ENCODE measurements around the gene CORO1C. TPM values are rescaled to one million over a fixed set of nuclear protein-coding genes. Genes with fewer than 3 reads are reported as not detected.

CORO1C gene
- total RNA-seq, 1 donor from 2014 or later, result 285 TPM

DNA sequence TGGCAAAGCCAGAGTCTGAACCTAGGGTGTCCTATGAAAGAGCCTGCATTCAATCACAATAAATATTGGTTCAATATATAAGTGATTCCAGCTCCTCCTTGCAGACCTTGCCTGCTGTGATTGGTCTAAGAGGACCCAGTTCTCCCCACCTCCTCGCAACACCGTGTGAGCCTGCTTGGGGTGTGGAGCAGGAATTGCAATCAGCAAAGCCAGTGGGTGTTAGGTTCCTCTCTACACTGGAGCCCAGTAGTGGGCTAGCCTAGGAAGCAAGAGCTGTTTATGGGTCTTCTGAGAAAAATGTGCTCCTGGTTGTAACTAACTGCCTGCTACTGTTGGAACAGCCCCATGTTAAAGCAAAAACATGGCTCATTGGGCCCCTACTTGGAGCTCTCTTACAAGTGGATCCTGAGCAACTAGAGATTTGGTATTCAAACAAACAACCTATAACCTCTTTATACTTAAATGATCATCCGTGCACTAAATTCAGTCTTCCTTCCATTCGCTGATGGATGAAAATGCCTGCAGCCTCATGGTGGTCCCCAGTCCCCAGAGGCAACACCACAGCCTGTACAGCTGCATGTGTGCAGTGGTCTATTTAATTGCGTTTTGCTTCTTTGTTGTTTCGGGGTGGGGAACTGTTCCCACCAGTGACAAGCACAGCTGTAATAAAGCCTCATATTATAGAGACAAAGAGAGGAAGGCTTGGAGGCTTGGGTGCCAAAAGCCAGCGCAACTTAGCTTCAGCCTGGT lies 93.9 kb downstream of the CORO1C start:
- H3K9me3 Mint-ChIP-seq (ENCODE audit: unreplicated experiment), result peaks cover 17% of the 10 kb centered on the region
- H3K27ac Mint-ChIP-seq (ENCODE audit: unreplicated experiment), result no peak overlapping the region
- H3K36me3 Mint-ChIP-seq (ENCODE audit: unreplicated experiment), result peaks cover 4% of the 10 kb centered on the region
- TF ChIP-seq, protein P1, sequence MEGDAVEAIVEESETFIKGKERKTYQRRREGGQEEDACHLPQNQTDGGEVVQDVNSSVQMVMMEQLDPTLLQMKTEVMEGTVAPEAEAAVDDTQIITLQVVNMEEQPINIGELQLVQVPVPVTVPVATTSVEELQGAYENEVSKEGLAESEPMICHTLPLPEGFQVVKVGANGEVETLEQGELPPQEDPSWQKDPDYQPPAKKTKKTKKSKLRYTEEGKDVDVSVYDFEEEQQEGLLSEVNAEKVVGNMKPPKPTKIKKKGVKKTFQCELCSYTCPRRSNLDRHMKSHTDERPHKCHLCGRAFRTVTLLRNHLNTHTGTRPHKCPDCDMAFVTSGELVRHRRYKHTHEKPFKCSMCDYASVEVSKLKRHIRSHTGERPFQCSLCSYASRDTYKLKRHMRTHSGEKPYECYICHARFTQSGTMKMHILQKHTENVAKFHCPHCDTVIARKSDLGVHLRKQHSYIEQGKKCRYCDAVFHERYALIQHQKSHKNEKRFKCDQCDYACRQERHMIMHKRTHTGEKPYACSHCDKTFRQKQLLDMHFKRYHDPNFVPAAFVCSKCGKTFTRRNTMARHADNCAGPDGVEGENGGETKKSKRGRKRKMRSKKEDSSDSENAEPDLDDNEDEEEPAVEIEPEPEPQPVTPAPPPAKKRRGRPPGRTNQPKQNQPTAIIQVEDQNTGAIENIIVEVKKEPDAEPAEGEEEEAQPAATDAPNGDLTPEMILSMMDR (IDR thresholded peaks at IDR 0.05; ENCODE audit: partially characterized antibody, unreplicated experiment), result no peak
- DNase-seq, result no peak
- peaks cover 14% of the 10 kb centered on the region for H3K27me3 Mint-ChIP-seq (ENCODE audit: unreplicated experiment)
- peaks cover 44% of the 10 kb centered on the region for H3K4me1 Mint-ChIP-seq (ENCODE audit: low read depth, unreplicated experiment)
- peak overlapping the region; percentile 46 for H3K4me3 Mint-ChIP-seq (ENCODE audit: unreplicated experiment)

DNA sequence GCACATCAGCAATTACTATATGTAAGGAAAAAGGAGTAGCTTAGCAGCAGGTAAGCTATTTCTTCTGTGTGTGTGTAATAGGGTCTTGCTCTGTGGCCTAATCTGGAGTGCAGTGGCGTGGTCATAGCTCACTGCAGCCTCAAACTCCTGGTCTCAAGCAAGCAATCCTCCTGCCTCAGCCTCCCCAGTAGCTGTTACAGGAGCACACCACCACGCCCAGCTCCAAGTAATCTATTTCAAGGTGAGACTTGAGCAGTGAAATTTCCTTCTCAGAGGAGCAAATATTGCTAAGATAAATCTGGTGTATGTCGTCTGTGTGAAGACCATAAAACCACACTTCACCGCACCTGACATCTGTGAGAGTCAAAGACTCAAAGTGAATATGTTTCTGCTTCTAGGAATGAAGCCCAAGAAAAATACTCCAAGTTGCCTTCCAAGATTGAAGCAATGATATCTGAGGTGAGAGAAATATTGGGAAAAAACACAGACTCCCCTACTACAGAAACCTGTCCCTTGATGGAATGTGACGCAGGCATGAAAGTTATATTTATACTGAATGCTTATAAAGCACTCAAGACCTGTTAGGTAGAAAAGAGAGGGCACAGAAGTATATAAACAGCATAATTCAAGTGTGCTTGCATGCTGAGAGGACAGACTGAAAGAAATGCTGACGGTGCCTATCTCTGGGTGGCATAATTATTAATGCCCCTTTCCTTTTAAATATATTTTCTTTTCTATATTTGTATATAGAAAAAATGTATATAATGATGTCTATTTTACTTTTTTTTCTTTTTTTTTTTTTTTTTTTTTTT lies 95.1 kb downstream of the CORO1C start:
- TF ChIP-seq, protein P1 (IDR thresholded peaks at IDR 0.05; ENCODE audit: partially characterized antibody, unreplicated experiment), result no peak
- H3K9me3 Mint-ChIP-seq (ENCODE audit: unreplicated experiment), result peaks cover 13% of the 10 kb centered on the region
- no peak overlapping the region for H3K27ac Mint-ChIP-seq (ENCODE audit: unreplicated experiment)
- H3K27me3 Mint-ChIP-seq (ENCODE audit: unreplicated experiment), result peaks cover 8% of the 10 kb centered on the region
- H3K4me3 Mint-ChIP-seq (ENCODE audit: unreplicated experiment), result no peak overlapping the region
- peaks cover 4% of the 10 kb centered on the region for H3K36me3 Mint-ChIP-seq (ENCODE audit: unreplicated experiment)
- peaks cover 33% of the 10 kb centered on the region for H3K4me1 Mint-ChIP-seq (ENCODE audit: low read depth, unreplicated experiment)
- no peak for DNase-seq

- no peak overlapping the region for H3K27ac Mint-ChIP-seq (ENCODE audit: unreplicated experiment)
- no peak for DNase-seq
- H3K4me1 Mint-ChIP-seq (ENCODE audit: low read depth, unreplicated experiment), result peaks cover 27% of the 10 kb centered on the region
- H3K27me3 Mint-ChIP-seq (ENCODE audit: unreplicated experiment), result peaks cover 7% of the 10 kb centered on the region
- TF ChIP-seq, protein P1 (IDR thresholded peaks at IDR 0.05; ENCODE audit: partially characterized antibody, unreplicated experiment), result no peak
- peaks cover 4% of the 10 kb centered on the region for H3K36me3 Mint-ChIP-seq (ENCODE audit: unreplicated experiment)
- H3K4me3 Mint-ChIP-seq (ENCODE audit: unreplicated experiment), result no peak overlapping the region
- peaks cover 12% of the 10 kb centered on the region for H3K9me3 Mint-ChIP-seq (ENCODE audit: unreplicated experiment)
Observed at GRCh38 chr12:108635201-108635996, 95.9 kb downstream of the CORO1C start.

DNA sequence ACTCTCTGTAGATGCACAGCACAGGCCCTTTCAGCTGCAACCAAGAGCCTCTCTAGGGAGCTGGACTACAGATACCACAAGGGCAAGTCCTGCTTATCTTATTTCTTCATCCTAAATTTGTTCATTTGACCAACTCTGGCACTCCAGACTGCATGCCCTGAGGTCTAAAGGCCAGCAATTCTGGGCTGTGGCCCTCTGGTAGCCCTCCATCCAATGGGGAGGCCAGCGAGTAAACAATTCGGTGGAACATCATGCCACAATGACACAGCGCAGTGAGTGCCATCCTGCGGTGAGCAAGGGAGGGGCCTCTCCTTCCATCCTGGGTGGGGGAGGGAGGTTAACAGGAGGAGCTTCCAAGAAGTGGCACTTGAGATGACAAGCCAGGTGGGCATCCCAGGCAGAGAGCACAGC lies 97.0 kb downstream of the CORO1C start:
- no peak overlapping the region for H3K27ac Mint-ChIP-seq (ENCODE audit: unreplicated experiment)
- peaks cover 3% of the 10 kb centered on the region for H3K36me3 Mint-ChIP-seq (ENCODE audit: unreplicated experiment)
- peaks cover 10% of the 10 kb centered on the region for H3K9me3 Mint-ChIP-seq (ENCODE audit: unreplicated experiment)
- TF ChIP-seq, protein P1 (IDR thresholded peaks at IDR 0.05; ENCODE audit: partially characterized antibody, unreplicated experiment), result no peak
- H3K4me1 Mint-ChIP-seq (ENCODE audit: low read depth, unreplicated experiment), result peaks cover 31% of the 10 kb centered on the region
- H3K4me3 Mint-ChIP-seq (ENCODE audit: unreplicated experiment), result no peak overlapping the region
- no peak for DNase-seq
- peaks cover 6% of the 10 kb centered on the region for H3K27me3 Mint-ChIP-seq (ENCODE audit: unreplicated experiment)
